Measurements from ENCODE around the gene SLC2A13. TPM values are rescaled to one million over a fixed set of nuclear protein-coding genes. Genes with fewer than 3 reads are reported as not detected.
"Not testable (repeated sequence)": the region's sequence is repeated elsewhere in the genome, so short reads cannot be mapped to it uniquely, and the experiment has no call there.

The SLC2A13 gene
- total RNA-seq, 1 experiment from 2014 or later: 8.5 TPM

DNA sequence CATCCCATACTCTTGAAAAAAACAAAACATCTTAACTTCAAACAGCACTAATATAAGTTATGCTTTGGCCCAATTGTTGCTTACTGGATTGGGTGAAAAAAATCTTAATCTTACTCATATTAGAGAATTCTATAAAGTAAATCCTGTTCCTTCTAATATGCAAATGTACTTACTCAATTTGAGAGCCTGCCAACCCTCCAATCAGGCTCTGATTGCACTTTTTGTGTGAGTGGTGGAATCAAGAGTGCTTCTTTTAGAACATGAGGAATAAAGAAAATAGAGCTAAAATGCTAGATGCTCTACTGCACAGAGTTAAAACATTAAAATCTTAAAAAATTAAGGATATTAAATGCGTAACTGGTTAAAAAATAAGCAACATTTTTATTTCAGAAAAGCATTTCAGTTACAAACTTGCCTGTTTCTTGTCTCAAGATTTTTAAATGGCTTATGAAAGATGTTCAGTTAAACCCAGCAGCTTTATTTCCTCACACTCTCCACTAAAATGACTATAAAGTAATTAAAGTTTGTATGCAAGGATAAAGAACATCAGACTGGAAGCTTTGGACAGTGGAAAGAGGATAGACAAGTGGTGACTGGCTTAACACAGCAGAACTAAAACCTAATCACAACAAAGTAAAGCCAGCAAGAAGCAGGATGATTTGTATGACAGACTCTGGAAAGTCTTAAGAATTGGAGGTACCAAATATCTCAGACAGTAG lies 177.5 kb downstream of the SLC2A13 start:
- DNase-seq (ENCODE audit: low read depth): no peak

DNA sequence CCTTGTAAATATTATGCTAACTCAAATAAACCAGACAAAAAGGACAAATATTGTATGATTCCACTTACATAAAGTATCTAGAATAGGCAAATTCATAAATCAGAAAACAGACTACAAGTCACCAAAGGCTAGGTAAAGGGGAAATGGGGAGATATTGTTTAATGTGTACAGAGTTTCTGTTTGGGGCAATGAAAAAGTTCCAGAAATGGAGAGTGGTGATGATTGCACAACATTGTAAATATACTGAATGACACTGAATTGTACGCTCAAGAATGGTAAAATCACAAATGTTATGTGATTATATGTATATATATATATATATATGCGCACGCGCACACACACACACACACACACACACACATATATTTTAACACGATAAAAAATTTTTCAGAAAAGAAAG lies 182.5 kb downstream of the SLC2A13 start:
- DNase-seq (ENCODE audit: low read depth): no peak

DNA sequence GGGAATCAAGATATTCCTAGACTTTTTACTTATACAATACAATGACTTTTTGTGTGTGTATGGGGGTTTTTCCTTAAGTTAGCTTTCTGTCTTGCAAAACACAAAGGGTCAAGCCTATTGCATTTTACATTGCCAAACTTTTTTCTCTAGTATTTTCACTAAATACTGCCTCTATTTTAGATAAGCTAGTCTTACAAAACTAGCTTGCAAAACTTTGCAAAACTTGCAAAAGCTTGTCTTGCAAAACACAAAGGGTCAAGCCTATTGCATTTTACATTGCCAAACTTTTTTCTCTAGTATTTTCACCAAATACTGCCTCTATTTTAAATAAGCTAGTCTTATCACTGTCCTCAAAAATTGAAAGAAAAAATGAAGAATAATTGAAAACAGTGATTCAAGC lies 183.3 kb downstream of the SLC2A13 start:
- not testable (repeated sequence) for DNase-seq (ENCODE audit: low read depth)

DNA sequence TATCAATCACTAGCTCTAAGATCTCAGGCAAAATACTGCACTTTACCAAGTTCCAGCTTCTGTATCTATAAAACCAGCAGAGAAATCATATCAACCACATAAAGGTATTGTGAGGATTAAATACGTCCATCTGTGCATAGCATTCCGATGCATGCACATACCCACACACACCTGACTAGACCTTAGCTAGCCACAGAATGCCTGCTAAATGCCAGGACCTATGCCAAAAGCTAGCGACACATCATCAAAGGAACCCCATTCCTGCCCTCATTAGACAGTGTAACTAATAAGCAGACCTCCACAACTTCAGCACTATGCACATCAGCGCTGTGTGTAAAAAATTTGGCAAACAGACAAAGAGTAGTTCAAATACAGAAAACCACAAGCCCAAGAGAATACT lies 185.2 kb downstream of the SLC2A13 start:
- DNase-seq (ENCODE audit: low read depth): no peak

DNA sequence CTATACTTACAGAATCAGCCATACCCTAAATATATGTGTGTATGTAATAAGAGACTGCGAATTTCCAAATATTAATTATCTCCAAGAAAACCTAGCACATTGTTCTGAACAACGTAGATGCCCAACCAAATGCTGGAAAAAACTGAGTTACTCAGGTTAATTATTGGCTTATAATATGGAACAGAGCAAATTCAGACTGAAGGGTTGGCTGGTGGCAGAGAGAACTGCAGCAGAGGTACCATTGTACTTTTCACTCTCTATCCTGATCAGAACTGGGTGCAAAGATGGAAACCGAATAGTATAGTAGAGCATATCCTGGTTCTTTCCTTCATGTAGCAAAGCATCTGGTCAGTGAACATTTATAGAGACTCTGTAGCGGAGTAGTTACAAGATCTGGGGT lies 185.7 kb downstream of the SLC2A13 start:
- no peak for DNase-seq (ENCODE audit: low read depth)

DNA sequence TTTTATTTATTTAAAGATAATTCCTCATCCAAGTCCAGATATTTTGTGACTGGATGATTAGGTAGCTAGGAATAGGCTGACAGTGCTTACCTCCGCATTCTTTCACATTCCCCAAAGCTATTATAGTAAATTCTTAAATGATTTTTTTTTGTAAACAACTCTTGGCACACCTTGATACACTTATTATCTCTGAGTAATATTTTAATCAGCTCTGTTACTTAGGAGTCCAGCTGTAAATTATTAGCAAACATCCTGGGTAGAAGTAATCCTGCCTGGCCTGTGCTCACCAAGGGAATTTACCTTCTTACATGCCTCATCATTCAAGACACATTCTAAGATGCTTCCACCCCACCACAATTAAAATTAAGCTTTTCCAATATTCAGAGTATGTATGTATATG lies 186.1 kb downstream of the SLC2A13 start:
- no peak for DNase-seq (ENCODE audit: low read depth)

DNA sequence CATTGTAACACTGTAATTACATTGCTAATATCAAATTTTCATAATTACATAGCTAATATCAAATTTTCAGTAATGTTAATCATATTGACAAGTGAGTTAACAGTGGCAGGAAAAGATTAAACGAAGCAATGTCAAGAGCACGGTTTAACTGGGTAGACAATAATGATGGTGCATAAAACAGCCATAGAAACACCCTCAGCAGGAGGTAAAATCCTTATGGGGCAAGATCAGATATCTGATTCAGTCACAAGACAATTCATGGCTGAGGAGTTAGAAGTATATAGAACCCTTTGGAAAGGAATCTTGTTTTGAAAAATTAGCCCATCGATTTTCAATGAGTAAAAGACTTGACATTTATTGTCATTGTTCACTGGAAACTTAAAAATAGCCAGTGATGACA lies 190.6 kb downstream of the SLC2A13 start:
- no peak for DNase-seq (ENCODE audit: low read depth)

DNA sequence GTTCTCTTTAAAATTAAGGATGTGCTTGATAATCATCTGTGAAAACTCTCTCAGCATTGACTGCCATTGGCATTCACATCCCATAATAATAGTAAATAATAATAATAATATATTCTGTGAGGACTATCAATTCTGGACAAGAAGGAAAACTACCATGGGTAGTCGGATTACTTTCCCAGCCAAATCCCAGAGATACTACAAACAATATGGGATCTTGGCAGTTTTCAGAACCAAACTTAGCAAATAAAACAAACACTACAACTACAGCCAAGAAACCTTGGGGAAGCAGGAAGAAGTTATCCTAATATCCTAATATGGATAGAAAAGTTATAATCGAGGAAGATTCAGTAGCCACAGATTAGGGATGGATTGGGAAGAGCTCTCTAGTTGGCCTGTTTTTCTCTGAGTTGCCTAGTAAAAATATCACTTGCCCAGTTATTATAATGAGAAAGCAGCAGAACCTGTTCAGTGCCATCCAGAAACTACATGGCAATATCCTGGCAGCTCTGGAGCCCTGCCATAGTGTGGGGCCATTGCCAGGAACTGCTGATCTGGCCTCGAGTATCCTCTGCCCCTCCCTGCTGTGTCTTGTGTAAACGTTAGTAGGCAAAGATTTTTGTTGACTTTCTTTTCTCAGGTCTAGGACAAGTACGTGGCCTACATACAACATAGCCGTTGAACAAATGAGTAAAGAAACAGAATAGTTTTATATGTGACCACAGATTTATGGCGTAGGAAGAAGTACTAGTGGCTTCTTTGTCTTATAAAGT lies 193.5 kb downstream of the SLC2A13 start:
- no peak for DNase-seq (ENCODE audit: low read depth)

DNA sequence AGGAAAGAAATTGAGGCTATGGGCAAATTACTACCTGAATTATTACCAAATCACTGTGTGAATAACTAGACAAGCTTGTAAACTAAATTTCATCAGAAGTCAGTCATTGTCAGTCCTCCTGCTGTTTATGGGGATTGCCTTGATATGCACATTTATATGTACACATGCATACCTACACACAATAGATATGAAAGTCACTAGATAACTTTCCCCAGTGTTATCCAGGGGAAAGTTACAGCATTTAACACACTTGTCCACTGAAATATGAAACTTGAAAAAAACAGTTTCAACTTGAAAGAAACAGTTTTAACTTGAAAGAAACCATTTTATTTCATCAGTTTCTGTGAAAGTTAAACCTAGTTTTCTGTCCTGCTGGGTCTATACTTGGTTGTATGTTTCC lies 199.6 kb downstream of the SLC2A13 start:
- no peak for DNase-seq (ENCODE audit: low read depth)

DNA sequence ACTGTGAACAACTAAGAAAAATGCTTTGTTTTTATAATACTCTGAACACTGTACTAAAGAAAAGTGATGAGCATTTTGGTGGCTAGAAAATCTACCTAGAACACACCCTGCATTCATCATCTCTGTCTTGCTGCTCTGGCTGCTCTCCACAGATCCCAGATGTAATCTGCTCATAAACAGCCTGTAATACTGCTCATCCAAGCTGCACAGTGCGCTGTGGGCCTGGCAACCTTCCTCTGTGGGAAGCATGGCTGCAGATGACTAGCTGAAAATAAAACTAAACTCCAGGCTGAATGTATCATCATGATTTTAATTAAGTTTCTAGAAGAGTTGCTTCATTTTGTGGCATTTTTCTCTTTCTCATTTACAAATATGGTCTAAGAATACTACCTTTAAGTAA lies 200.7 kb downstream of the SLC2A13 start:
- DNase-seq (ENCODE audit: low read depth): no peak

DNA sequence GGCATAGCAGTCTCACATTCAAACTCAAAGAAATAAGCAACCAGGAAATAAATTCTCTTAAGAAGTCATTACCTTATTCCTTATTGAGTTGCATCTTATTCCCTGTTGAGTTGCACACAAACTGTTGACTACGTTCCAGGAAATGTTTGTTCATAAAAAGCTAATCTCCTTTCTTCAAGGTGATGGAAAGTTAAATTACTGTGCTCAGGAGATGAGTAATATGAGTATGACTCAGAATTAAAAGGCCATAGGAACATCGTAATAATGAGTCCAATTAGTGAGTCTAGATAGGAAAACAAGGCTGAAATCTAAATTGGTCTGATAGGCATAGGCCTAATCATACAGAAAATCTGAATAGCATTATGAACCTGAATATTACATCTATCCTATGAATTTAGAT lies 203.1 kb downstream of the SLC2A13 start:
- no peak for DNase-seq (ENCODE audit: low read depth)

DNA sequence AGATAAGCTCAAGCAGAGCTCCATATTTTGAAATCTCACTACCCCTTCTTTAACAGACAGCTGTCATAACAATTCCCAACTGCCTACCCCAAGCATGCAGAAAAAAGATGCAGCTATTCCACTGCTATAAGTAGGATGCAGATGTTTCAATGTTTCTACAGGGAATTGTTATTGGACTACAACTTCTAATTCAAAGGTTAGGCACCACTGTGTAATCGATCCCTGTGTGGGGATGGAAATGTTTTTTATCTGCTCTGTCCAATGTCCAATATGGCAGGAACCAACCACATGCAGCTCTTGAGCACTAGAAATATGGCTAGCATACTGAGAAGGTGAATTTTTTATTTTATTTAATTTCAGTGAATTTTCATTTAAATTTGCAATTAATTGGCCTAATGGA lies 208.6 kb downstream of the SLC2A13 start:
- no peak for DNase-seq (ENCODE audit: low read depth)

DNA sequence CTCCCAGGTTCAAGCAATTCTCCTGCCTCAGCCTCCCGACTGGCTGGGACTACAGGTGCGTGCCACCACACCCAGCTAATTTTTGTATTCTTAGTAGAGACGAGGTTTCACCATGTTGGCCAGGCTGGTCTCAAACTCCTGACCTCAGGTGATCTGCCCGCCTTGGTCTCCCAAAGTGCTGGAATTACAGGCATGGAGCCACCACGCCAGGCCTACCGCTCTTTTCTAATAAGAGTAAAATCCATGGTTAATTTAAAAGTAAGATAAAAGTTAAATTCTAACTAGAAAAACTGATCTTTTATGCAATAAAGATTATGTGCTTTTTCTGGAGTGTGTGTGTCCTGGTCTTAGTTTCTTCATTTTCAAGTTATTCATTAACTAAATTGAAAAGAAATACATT lies 212.5 kb downstream of the SLC2A13 start:
- not testable (repeated sequence) for DNase-seq (ENCODE audit: low read depth)

DNA sequence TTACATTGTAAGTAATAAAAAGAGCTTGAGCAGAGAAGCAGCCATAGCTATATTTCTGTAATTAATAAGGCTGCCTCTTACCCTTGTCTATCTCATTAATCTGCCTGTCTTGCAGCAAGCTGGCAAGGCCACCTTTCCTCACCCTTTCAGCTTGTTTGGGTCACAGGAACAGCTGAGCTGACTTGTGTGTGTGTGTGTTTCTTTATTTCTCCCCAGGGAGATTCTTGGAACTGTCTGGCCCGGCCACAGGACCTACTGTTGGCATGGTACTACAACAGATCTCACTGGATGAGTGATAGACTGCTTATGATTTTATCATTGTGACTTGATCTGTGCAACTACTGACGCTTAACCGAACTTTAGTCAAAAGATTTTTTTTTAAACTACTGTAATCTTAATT lies 213.7 kb downstream of the SLC2A13 start:
- DNase-seq (ENCODE audit: low read depth): no peak

DNA sequence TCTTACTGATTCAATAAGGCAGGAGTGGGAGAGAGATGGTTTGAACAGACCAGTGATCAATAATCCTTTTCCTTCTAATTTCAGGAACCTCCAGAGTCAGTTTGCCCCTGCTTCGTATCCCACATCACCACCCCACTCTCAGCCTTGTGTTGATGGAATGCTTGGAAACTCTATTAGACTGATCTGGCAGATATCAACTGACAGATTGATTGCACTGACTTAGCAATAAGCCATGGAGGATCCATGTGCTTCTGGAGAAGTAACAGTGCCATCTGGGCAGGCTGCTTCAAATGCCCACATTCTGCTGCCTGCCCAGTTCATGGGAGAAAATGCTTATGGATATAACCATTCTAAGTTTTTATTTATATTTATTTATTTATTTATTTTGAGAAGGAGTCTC lies 218.0 kb downstream of the SLC2A13 start:
- DNase-seq (ENCODE audit: low read depth): no peak

DNA sequence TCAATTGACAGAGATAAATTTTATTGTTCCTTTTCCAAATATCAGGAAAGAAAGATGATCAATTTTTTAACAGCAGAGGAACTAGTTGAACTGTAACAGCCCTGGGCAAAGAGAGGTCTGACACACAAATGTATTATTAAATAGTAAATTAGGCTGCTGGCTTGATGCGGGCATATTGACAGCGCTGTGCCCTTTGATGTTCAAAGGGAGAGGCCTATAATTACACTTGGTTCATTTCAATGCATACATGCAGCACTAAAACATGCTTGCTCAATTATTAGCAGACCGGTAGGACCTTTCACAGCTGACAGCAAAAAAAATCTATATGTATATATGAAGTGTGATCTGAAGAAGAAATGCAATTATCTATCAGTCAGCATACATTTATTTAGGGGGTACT lies 219.8 kb downstream of the SLC2A13 start:
- DNase-seq (ENCODE audit: low read depth): no peak

DNA sequence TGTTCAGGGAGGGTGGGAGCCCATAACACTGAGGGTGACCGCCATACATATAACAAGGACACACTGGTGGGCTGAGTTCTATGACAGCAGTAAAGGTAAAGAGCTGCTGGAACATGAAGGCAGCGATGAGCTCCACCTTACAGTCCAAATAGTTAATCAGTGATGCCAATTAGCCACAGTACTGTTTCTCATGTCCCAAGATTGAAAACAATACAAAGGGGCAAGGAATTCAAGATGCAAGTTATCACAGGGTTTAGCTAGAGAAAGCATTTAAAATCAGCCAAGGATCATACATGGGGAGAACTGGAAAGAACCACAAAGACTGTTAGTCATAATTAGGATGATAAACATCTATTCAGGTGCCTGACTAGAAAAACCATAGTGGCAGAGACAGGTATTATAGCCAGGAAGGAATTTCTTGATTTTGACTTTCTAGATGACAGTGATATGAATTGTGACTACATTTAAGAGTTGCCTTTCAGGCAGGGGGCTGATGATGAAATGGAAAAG lies 221.2 kb downstream of the SLC2A13 start:
- no peak for DNase-seq (ENCODE audit: low read depth)

DNA sequence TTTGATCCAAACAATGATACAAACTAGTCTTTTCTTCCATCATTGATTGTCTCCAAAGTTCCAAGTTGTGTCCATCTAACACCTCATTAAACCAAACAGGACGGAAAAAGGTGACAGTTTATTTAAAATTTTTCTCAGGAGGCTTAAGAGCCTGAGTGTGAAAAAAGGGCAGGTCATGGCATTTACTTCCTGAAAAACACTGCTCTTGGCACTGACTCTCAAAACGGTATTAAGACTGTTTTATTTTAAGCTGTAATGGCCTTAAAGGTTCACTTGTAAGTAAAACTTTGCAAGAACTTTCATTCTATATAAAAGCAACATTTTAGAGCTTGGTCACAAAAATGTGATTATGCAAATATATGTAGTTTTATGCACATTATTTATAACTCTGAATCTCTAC lies 222.5 kb downstream of the SLC2A13 start:
- DNase-seq (ENCODE audit: low read depth): no peak

DNA sequence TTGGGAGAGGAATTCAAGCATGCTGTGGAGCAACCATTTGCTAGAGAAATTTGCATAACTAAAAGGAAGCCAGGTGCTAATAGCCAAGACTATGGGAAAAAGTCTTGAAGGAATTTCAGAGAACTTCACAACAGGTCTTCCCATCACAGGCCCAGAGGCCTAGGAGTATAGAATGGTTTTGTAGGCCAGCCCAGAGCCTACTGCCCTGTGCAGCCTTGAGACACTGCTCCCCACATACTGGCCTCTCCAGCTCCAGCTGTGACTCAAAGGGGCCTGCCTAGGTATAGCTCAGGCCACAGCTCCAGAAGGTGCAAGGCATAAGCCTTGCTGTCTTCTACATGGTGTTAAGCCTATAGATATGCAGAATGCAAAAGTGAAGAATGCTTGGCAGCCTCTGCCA lies 227.1 kb downstream of the SLC2A13 start:
- DNase-seq (ENCODE audit: low read depth): no peak

DNA sequence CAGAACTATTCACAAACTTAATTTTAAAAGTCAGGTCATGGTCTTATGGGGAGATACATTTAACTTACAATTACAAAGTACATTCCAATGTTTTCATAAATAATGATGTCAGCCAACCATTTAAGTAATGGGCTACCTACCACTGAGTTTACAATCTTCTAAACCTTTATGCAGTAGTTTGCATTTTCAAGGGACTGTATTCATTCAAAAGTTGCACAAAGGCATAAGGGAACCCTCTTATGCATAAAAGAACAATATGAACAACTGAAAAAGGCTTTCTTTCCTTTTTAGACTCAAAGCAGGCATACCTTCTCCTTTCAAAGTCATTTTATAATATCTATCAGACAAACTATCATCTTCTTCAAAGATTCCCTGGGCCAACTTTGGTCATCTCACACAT lies 230.2 kb downstream of the SLC2A13 start:
- DNase-seq (ENCODE audit: low read depth): no peak

DNA sequence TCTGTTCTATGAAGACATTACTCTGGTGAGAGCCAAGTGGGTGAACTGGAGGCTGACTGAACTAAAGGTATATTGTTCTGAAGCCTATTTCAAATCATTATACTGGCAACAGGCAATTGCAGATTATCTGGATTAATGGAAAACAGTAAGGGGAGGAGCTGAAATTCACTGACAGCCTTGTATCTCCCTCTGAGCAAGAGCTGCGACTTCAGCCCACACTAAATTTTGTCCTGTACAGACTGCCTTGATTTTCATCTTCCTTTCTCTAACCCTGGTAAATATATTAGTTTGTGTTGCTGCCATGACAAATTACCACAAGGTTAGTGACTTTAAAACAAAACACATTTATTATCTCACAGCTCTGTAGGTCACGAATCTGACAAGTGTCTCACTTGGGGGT lies 231.1 kb downstream of the SLC2A13 start:
- DNase-seq (ENCODE audit: low read depth): no peak

DNA sequence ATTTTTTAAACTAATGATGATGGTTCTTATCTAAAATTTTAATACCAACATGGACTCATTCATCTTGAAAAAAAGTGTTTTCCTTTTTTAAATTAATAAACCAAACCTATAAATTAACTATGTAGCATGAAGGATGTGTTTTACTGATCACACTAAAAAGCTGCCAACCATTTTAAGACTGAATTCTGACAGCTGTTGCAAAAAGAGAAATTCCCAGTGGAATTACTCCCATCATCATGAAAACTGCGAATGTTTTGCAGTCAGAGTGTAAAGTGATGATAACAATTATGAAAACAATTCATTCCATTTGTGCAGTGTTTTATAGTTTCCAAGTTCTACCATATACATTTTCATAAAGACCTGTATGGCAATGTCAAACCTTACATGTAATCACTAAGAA lies 232.8 kb downstream of the SLC2A13 start:
- DNase-seq (ENCODE audit: low read depth): no peak

DNA sequence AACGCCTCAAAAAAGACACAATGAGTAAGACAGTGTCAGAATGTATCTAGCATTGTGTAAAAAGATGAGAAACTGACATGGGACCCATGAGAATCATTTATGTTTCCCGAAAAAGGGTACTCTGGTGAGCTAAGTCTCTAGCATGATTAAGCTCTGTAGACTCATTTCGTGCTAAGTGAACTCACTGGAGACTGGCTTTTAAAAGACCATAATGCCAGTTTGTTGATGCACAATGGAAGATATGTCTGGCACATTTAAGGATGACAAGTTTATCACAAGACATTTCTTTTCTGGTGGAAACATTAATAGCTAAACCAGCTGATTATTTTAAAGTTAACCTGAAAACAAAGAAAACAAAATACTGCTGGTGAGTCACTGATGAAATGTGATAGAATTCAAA lies 233.5 kb downstream of the SLC2A13 start:
- DNase-seq (ENCODE audit: low read depth): no peak
